HFF-Myc (cell line): ENCODE measurements around the gene MARK3.

Experiments used
- DNase-seq: peaks from one replicate; pipeline ENCODE4 v3.0.0-alpha.2; 2011; ENCODE audit warnings: low read depth; ENCODE audit errors: extremely low read depth
- H3K4me3 ChIP-seq: replicated peaks from 2 replicates; pipeline ENCODE4 v1.5.1; 2011; ENCODE audit warnings: low read depth, mild to moderate bottlenecking, control low read depth, low read length
- CTCF ChIP-seq: IDR thresholded peaks from 2 replicates; pipeline ENCODE4 v1.5.1; 2012; ENCODE audit warnings: mild to moderate bottlenecking, low read depth, low read length, control low read depth; ENCODE audit errors: missing control alignments

The MARK3 gene

GRCh38 chr14:103402695-103403094 is 17.5 kb downstream of the MARK3 start:
- no peak overlapping the region for H3K4me3 ChIP-seq

DNA sequence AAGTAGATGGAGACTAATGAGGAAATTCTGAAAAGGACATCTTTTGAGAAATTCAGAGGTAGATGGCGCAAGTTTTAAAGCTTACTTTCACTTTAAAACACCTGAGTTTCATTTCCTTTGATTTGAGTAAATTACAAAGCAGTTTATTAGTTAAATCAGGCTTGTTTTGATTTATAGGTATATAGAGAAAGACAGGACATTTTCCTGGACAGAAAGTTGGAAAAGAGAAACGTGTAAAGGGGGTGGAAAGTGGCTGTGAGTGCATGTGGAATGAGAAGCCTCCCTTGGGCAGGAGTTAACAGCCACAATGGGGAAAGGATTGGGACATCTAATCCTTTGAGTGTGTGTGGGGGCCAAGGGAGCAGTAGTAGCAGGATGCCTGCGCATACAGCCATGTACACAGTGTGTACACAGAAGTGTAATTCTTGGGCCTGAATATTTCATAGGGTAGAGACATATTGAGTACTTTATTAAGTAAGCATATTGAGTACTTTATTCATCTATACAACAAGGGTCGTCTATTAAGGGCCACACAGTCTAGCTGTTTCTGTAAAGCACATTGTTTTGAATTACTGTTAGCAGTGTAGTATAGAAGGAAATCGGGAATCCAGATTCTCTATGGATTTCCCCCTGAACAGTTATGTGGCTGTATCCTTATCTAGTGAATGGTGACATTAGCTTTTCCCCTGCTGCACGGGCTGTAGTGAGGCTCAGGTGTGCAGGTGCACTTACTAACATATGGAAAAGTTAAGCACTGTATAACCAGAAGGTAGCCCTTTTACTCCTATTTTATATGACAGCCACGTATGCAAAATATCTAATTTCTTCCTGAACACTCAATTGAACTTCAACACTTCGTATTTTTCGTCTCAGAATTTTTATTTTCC is 19.1 kb downstream of the MARK3 start:
- no peak for TF ChIP-seq CTCF
- H3K4me3 ChIP-seq, result no peak overlapping the region
- DNase-seq, result no peak

More at GRCh38 chr14:103402695-103403094, 17.5 kb downstream of the MARK3 start:
- no peak for DNase-seq
- TF ChIP-seq CTCF, result no peak

DNA sequence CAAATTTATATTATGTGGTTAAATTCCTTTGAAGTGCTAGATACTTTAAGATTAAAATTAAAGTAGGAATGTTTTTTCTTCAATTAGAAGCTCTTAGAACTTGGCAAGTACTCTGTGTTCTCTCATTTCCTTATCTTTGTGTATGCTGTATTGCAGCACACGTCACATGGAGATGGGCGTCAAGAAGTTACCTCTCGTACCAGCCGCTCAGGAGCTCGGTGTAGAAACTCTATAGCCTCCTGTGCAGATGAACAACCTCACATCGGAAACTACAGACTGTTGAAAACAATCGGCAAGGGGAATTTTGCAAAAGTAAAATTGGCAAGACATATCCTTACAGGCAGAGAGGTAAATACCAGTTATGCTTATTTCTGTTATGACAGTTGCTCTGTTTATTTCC is 19.7 kb downstream of the MARK3 start:
- H3K4me3 ChIP-seq, result no peak overlapping the region
- no peak for TF ChIP-seq CTCF
- DNase-seq, result no peak

DNA sequence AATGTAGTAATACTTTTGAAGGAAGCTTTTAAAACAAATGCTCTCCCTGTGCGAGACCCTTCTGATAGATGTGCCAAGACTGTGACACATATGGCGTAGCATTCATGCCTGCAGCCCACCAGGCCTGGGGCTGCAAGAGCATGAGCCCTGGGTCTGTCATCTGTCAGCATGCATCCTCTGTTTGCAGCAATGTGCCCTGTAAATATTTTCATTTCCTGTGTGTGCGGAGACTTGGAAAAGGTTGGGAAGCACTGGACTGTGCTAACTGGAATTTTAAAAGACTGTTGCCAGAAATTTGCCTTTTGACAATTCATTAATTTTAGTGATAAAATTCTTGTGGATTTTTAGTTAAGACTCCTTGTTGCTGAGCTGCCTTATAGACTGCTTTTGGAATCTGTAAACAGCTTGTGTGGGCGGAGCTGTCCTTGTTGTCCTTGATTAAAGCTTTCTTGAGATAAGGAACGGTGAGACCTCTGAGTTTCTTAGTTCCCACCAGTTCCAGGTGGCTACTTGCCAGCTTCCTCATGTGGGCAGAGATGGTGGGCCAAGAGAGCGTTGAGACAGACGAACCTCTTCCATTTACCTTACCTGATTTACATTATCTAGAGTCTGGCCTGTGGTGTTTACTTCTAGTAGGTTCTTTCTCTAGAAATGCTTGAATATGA is 23.4 kb downstream of the MARK3 start:
- H3K4me3 ChIP-seq, result no peak overlapping the region
- DNase-seq, result no peak
- TF ChIP-seq CTCF, result no peak

DNA sequence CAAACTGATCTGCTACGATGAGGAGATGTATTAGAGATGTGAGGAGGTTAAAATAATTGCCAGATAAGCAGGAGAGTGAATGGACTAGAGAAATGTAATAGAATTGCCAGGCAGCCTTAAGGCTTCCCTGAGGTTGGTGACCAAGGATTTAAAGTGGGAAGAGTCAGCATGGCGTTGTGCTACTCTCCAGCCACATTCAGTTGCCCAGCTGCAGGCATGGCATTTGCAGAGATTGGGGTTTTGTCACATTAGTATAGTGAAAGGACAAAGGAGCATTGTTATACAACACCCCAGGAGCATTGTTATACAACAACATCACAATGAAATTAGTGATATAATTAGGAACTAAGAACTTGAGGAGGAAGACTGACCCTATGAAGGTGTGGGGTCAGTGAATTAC is 31.7 kb downstream of the MARK3 start:
- no peak overlapping the region for H3K4me3 ChIP-seq
- no peak for TF ChIP-seq CTCF
- no peak for DNase-seq

DNA sequence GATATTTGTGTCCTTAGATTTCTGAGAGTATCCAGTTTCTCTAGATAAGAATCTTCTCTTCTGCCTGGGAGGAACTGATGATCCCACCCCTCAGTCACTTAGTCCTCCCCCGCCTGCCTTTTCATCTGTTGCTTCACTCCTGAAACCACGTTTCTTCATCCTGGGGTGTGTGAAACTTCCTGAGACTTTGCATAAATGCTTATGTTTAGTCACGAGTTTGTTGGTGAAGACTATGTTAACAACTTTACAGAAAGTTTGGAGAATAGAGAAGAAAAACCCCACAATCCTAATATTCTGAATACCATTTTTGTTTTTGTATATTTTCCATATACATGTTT is 33.2 kb downstream of the MARK3 start:
- no peak for TF ChIP-seq CTCF
- DNase-seq, result peak; percentile 42
- H3K4me3 ChIP-seq, result no peak overlapping the region
